ENCODE data around the gene GLDC.

- TF ChIP-seq POLR2AphosphoS5 (IDR thresholded peaks at IDR 0.05; ENCODE audit: low read depth, low read length) (no peak), REST (IDR thresholded peaks at IDR 0.05; ENCODE audit: insufficient read depth in 1 of 2, low read depth in 2 of 2, low read length in 2 of 2) (no peak)
Measured at GRCh38 chr9:6686396-6686795, 40.9 kb upstream of the GLDC start.
